ENCODE data around the gene SELENOO. TPM values are rescaled to one million over a fixed set of nuclear protein-coding genes. Genes with fewer than 3 reads are reported as not detected.
A peak's percentile ranks its signal among the peaks of the same experiment; 100 is the strongest.

SELENOO gene, protein sequence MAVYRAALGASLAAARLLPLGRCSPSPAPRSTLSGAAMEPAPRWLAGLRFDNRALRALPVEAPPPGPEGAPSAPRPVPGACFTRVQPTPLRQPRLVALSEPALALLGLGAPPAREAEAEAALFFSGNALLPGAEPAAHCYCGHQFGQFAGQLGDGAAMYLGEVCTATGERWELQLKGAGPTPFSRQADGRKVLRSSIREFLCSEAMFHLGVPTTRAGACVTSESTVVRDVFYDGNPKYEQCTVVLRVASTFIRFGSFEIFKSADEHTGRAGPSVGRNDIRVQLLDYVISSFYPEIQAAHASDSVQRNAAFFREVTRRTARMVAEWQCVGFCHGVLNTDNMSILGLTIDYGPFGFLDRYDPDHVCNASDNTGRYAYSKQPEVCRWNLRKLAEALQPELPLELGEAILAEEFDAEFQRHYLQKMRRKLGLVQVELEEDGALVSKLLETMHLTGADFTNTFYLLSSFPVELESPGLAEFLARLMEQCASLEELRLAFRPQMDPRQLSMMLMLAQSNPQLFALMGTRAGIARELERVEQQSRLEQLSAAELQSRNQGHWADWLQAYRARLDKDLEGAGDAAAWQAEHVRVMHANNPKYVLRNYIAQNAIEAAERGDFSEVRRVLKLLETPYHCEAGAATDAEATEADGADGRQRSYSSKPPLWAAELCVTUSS
- total RNA-seq (10 to 100 TPM in 9 of 10 donors, 1 to 10 TPM in 1; 9.6 to 24.6 (median 11.9) TPM), polyA plus RNA-seq (10 to 100 TPM; 22.6 to 29.8 TPM)
- long read RNA-seq, donor 1, transcript SELENOO-201 (9 exons, 2,315 nt), result major isoform, 100 of 133 reads
- long read RNA-seq, donor 1, partial matches to known transcripts, result 7 of 133 reads
- long read RNA-seq, donor 1, other reads (novel, unspliced or antisense), result 26 of 133 reads
- long read RNA-seq, donor 2, transcript SELENOO-201 (9 exons, 2,315 nt), result major isoform, 44 of 73 reads
- long read RNA-seq, donor 2, partial matches to known transcripts, result 18 of 73 reads
- long read RNA-seq, donor 2, other reads (novel, unspliced or antisense), result 11 of 73 reads
- long read RNA-seq, donor 3, partial matches to known transcripts, result 4 of 9 reads
- long read RNA-seq, donor 3, other reads (novel, unspliced or antisense), result 2 of 9 reads

DNA sequence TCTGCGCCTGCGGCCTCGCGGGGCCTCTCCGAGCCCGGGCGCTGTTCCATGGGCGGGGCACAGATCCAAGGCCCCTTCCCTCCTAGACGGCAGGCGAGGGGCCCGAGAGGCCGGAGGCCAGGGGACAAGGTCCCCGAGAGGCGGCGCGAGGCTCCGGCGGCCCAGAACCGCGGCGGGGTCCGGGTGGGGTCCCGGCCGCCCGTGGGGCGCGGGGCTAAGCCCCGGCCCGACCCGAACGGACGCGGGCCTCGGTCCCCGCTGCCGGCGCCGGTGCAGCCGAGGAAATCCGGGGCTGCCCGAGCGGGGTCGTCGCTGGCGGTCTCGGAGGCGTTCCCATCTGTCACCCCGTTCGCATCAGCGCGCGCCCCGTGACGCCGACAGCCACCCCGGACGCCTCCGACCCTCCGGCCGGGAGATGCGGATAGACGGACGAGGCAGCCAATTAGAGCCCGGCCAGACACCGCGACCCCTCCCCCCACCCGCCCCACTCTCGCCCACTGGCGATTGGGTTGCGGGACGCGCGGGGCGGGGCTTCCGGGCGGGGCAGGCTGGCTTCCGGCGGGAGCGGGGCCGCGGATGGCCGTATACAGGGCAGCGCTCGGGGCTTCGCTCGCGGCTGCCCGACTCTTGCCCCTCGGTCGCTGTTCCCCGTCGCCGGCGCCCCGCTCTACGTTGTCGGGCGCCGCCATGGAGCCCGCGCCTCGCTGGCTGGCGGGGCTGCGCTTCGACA lies at the start of gene SELENOO:
Gene SELENOO, plus strand, starts transcription at position 551 of the 730 bp plus-strand sequence. Its CDS starts 26 bp downstream, at position 577.
- Histone ChIP-seq H3K4me3 (peak within 1 kb of the TSS; percentile 63 to 98 (median 76)), H3K27ac (peak within 1 kb of the TSS; percentile 68 to 91 (median 86)), H3K4me1 (peaks cover 4 to 41% (median 28%) of the 10 kb centered on the region in 9 donors), H3K27me3 (no peaks in the 10 kb centered on the region), H3K36me3 (peaks cover 0 to 57% (median 9%) of the 10 kb centered on the region in 9 donors), H3K9me3 (no peaks in the 10 kb centered on the region)
- peak; percentile 94 to 95 for DNase-seq
- ATAC-seq, result peak; percentile 81 to 96 (median 93)
- intact Hi-C loops (cut with DNase I), result loop anchor here in 2 of 10 donors (10.0 kb wide), 1 partner anchor 266 kb away; no protein-coding TSS in a partner anchor
- WGBS, 2 donors, result 1% methylated on average over 66 to 104 of the region's 105 CpGs
- TF ChIP-seq, protein P1, sequence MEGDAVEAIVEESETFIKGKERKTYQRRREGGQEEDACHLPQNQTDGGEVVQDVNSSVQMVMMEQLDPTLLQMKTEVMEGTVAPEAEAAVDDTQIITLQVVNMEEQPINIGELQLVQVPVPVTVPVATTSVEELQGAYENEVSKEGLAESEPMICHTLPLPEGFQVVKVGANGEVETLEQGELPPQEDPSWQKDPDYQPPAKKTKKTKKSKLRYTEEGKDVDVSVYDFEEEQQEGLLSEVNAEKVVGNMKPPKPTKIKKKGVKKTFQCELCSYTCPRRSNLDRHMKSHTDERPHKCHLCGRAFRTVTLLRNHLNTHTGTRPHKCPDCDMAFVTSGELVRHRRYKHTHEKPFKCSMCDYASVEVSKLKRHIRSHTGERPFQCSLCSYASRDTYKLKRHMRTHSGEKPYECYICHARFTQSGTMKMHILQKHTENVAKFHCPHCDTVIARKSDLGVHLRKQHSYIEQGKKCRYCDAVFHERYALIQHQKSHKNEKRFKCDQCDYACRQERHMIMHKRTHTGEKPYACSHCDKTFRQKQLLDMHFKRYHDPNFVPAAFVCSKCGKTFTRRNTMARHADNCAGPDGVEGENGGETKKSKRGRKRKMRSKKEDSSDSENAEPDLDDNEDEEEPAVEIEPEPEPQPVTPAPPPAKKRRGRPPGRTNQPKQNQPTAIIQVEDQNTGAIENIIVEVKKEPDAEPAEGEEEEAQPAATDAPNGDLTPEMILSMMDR (IDR thresholded peaks at IDR 0.05), result peak in 1 of 9 donors; percentile 3

DNA sequence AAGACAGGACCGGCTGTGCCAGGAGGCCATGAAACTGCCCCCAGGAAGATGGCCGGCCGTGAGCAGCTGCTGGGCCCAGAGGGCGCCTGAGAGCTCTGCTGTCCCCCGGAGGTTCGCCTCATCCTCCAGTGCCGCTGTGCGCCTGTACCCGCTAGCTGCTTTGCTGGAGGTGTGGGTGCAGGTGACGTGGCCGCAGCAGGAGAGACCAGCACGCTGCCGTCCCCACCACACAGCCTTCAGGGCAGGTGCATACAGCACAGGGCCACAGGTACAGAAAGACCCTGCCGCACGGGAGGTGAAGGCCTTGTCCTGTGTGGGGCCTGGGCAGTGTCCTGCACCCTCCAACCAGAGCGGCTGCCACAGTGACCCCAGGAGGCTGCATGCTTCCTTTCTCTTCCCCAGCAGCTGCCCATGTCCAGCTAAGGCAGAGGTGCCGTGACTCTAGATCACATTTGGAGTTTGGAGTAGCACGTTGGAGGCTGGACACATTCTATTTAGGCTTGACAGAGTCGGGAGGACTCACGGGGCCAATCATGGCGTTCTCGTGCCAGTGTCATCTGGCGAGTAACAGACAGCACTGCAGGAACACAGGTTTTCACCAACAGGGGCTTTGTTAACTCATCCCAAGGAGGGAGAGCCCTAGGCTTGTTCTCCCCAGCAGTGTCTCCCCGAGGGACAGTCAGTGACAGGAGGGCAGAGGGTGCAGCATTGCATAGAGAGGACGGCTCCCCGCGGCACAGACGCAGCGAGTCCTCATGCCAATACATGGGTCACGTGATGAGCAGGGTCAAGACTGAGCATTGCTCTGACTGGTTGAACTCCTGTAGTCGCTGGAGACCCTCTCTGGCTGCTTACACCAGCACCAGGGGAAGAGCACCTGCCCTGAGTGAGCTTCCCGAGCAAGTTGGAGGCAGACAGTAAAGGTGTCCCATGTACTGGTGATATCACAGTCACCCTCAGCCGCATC lies 49.0 kb upstream of the SELENOO start:
- DNase-seq (no peak), ATAC-seq (no peak)
- intact Hi-C loops (cut with DNase I), result loop anchor here in 2 of 10 donors (2.0 to 5.0 kb wide), 2 partner anchors 55 to 57 kb away; no protein-coding TSS in a partner anchor
- TF ChIP-seq, protein P1 (IDR thresholded peaks at IDR 0.05), result no peak
- H3K27me3 ChIP-seq, result peaks cover 0 to 4% (median 0%) of the 10 kb centered on the region in 7 donors
- H3K36me3 ChIP-seq, result no peaks in the 10 kb centered on the region
- H3K9me3 ChIP-seq, result no peaks in the 10 kb centered on the region
- no peak overlapping the region for H3K4me3 ChIP-seq
- H3K27ac ChIP-seq, result no peak overlapping the region
- H3K4me1 ChIP-seq, result peaks cover 0 to 13% (median 0%) of the 10 kb centered on the region in 9 donors
- WGBS, 2 donors, result 80 to 85% methylated on average over 33 of the region's 33 CpGs

DNA sequence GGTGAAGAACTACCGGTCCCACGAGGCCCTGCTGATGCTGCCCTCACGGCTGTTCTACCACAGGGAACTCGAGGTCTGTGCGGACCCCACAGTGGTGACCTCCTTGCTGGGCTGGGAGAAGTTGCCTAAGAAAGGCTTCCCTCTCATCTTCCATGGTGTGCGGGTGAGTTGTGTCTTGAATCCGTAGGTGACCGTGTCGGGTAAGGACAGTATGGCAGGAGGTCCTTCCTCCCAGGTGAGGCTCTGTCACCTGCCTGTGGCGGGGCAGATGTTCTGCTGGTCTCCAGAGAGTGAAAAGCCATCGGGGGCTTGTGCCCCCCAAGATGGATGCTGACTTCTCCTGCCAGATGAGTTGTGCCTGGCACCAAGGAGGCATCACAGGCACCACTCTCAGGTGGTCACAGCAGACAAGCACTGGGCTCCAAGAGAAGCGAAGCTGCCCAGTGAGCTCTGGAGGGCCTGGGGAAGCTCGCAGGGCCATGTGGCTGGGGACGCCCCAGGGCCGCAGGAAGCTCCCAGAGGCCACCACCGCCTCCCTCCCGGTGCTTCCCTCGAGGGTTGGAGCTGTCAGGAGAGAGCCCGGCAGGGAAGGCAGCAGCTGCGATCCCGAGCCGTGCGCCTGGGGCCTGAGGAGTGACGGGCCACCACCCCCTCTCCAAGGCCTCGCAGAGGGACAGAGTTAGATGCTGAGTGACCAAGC lies 47.6 kb upstream of the SELENOO start:
- Histone ChIP-seq H3K27me3 (peaks cover 0 to 13% (median 0%) of the 10 kb centered on the region in 7 donors), H3K36me3 (no peaks in the 10 kb centered on the region), H3K4me1 (peaks cover 0 to 7% (median 0%) of the 10 kb centered on the region in 9 donors), H3K4me3 (no peak overlapping the region), H3K27ac (no peak overlapping the region), H3K9me3 (no peaks in the 10 kb centered on the region)
- ATAC-seq (no peak), DNase-seq (no peak)
- TF ChIP-seq, protein P1 (IDR thresholded peaks at IDR 0.05), result no peak
- WGBS, 2 donors, result 75 to 77% methylated on average over 25 of the region's 25 CpGs
- intact Hi-C loops (cut with DNase I), result loop anchor here in 1 of 10 donors (5.0 kb wide), 1 partner anchor 54 kb away; no protein-coding TSS in a partner anchor

Data from heart right ventricle (tissue), 16 donors.